NT2/D1 (cell line): ENCODE measurements around the gene CGN.

ENCODE experiments used
- YY1 ChIP-seq: IDR thresholded peaks from 2 replicates; pipeline ENCODE4 v1.6.1; 2011; ENCODE audit not compliant: insufficient read length, insufficient read depth
- ZNF274 ChIP-seq: IDR thresholded peaks from 2 replicates; pipeline ENCODE4 v1.6.1; 2011; ENCODE audit warnings: mild to moderate bottlenecking, low read depth, low read length

DNA sequence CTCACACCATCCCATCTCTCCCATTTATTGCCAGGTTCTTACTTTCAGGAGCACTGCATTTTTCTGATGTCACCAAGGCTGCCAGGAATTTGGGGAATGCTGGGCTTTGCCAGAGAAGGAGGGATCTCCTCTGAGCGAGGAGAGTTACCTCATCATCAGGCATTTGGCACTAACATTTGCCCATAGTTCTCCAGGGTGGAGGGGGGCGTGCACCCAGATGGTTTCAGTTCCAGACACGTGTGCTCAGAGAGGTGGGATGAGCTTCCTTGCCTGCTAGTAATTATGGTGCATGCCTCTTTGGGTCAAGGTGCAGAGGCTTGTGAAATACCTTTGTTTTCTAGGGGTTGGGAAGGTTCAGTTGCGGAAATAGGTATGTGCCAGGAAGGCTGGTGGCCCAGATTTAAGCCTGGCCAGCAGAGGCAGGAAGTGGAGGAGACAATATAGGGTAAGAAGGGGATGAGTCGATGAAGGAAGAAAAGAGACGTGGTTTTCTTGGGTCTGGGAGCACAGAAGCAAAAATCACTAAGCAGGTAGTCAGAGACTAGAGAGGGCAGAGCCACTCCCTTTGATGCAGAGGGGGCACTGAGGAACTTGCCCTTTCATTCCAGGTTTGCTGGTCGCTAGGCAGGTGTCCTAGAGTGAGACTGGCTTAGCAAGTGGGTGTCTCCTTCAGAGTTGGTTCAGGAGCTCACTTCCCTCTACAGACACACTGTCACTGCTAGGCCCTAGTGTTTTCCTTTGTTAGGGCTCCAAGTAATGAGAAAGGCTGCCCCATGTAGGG lies 36.1 kb downstream of the CGN start:
- TF ChIP-seq ZNF274 (no peak), YY1 (no peak)
